Heart left ventricle (tissue), 16 donors: Measurements from ENCODE around the gene GALNT9. TPM values are rescaled to one million over a fixed set of nuclear protein-coding genes. Genes with fewer than 3 reads are reported as not detected.

Experiments
- ATAC-seq, 4 donors: fragments of 200-7000 bp; cut with Tn5 transposase; one replicate each; pipeline ENCODE4 v1.9.1; 2020 to 2022; ENCODE audit warnings: moderate library complexity in 4 of 4, mild to moderate bottlenecking in 3 of 4, moderate number of reproducible peaks in 1 of 4
- DNase-seq, 5 donors: peaks; one replicate each; pipeline ENCODE4 v3.0.0-alpha.2; 2020
- H3K27ac ChIP-seq, 12 donors: fragments of 200-600 bp; sonication (generic) in 4 of 12; one replicate each; pipeline versions ENCODE4 v1.5.0 to v1.8.0; 2016 to 2022; ENCODE audit warnings: mild to moderate bottlenecking in 2 of 12
- H3K27me3 ChIP-seq, 9 donors: fragments of 200-600 bp; sonication (generic) in 2 of 9; one replicate each; pipeline versions ENCODE4 v1.5.1 to v1.8.0; 2016 to 2022; ENCODE audit warnings: mild to moderate bottlenecking in 3 of 9
- H3K36me3 ChIP-seq, 9 donors: fragments of 200-600 bp; sonication (generic) in 2 of 9; one replicate each; pipeline versions ENCODE4 v1.5.0 to v1.8.0; 2018 to 2022; ENCODE audit warnings: mild to moderate bottlenecking in 2 of 9
- H3K4me1 ChIP-seq, 12 donors: fragments of 200-600 bp; sonication (generic) in 4 of 12; one replicate each; pipeline versions ENCODE4 v1.5.0 to v1.8.0; 2016 to 2022; ENCODE audit warnings: mild to moderate bottlenecking in 3 of 12
- H3K4me3 ChIP-seq, 12 donors: fragments of 200-600 bp; sonication (generic) in 4 of 12; one replicate each; pipeline versions ENCODE4 v1.5.0 to v1.8.0; 2017 to 2022; ENCODE audit warnings: mild to moderate bottlenecking in 9 of 12, moderate library complexity in 4 of 12
- H3K9me3 ChIP-seq, 12 donors: fragments of 200-600 bp; sonication (generic) in 4 of 12; one replicate each; pipeline versions ENCODE4 v1.5.0 to v1.8.0; 2016 to 2022; ENCODE audit warnings: mild to moderate bottlenecking in 1 of 12
- POLR2A ChIP-seq, 2 donors: fragments of 450-650 bp; IDR thresholded peaks; one replicate each; pipeline ENCODE4 v1.6.1; 2017; ENCODE audit warnings: antibody characterized with exemption in 2 of 2, mild to moderate bottlenecking in 2 of 2, moderate library complexity in 2 of 2
- WGBS, 4 donors: extraction: QIAGEN DNeasy Blood & Tissue Kit in 2 of 4; methylation state at CpG; one replicate each; pipeline versions ENCODE4 v1.1.5 to v1.1.7; 2013 to 2018; 5-methylcytosine and 5-hydroxymethylcytosine counted together
- intact Hi-C, 10 donors: fragments of 100-400 bp; cut with DNase I; formaldehyde crosslinking; loops; one replicate each; pipeline versions ENCODE4 v1.11.1 to v1.14.2; 2022
- polyA plus RNA-seq, 2 donors: library from polyadenylated mRNA; stranded (reverse); fragments of 200-250 nt; gene quantifications; one replicate each; pipeline ENCODE4 v1.2.3, GENCODE V29; 2013
- total RNA-seq, 9 donors: library from RNA; depleted of rRNA in 2 of 9; stranded (reverse); fragments of >200 nt in 2 of 9; fragmentation: NEBNext Ultra II Directional in 3 of 9; extraction: Animal tissue kit (Norgen Biotek cat#: 25700) in 3 of 9; gene quantifications; one replicate each; pipeline versions ENCODE4 v1.1.0 to v1.2.4, GENCODE V29; 2016 to 2023
- TF ChIP-seq, protein P1 (sequence below), 12 donors: fragments of 200-600 bp; sonication (generic) in 4 of 12; IDR thresholded peaks; one replicate each; pipeline versions ENCODE4 v1.5.0 to v1.8.0; 2018 to 2022; ENCODE audit warnings: antibody characterized with exemption in 12 of 12, mild to moderate bottlenecking in 5 of 12
- donor health status: ischemic (EF 13 %, LVEDD 7.1; RV severe dilation, severe dysfunction).
- donor health status: healthy with polysubstance abuse.
- donor health status: DM: no; HTN: yes; CAD: no.
- donor health status: DM: no; HTN: no; CAD: no.
- donor health status: ischemic (EF 25% LVEDD 6.9; RV normal size, moderate dysfunction).
- donor health status: ischemic (EF 25% LVEDD 5.7; RV mildly dilated, moderate dysfunction).
- donor health status: healthy.
- donor health status: DM: yes; HTN: yes; CAD: no.
- donor health status: ischemic (EF 35%, LVEDD 5.7; RV mildly dilated, moderate dysfunction).
- donor health status: nonischemic (EF 11% LVEDD 7.7; RV severe dilation, severe dysfunction).
- donor health status: DM: yes; HTN: yes; CAD: no.
- donor health status: PGD.
- donor health status: ischemic (EF 29% LVEDD 5.4; RV normal size, mild dysfunction).
- donor health status: nonischemic (EF 23%, LVEDD 6.1; RV moderate dilation, normal function).

The GALNT9 gene
- total and polyA plus RNA-seq, 11 donors: 10.3 TPM; not detected in 10

GRCh38 chr12:132265056-132265800 is 64.2 kb downstream of the GALNT9 start:
- no peak for TF ChIP-seq POLR2A (IDR thresholded peaks at IDR 0.05)
- TF ChIP-seq, protein P1, sequence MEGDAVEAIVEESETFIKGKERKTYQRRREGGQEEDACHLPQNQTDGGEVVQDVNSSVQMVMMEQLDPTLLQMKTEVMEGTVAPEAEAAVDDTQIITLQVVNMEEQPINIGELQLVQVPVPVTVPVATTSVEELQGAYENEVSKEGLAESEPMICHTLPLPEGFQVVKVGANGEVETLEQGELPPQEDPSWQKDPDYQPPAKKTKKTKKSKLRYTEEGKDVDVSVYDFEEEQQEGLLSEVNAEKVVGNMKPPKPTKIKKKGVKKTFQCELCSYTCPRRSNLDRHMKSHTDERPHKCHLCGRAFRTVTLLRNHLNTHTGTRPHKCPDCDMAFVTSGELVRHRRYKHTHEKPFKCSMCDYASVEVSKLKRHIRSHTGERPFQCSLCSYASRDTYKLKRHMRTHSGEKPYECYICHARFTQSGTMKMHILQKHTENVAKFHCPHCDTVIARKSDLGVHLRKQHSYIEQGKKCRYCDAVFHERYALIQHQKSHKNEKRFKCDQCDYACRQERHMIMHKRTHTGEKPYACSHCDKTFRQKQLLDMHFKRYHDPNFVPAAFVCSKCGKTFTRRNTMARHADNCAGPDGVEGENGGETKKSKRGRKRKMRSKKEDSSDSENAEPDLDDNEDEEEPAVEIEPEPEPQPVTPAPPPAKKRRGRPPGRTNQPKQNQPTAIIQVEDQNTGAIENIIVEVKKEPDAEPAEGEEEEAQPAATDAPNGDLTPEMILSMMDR (IDR thresholded peaks at IDR 0.05): no peak
- H3K27ac ChIP-seq: no peak overlapping the region
- H3K4me3 ChIP-seq: no peak overlapping the region
- no peaks in the 10 kb centered on the region for H3K36me3 ChIP-seq
- WGBS, 4 donors: 85 to 90% (median 90%) methylated on average over 22 to 25 of the region's 25 CpGs
- intact Hi-C loops: no loop called here
- H3K4me1 ChIP-seq: no peaks in the 10 kb centered on the region
- ATAC-seq (no peak), DNase-seq (no peak)
- H3K27me3 ChIP-seq: peaks cover 0 to 23% (median 4%) of the 10 kb centered on the region in 9 donors
- no peaks in the 10 kb centered on the region for H3K9me3 ChIP-seq

DNA sequence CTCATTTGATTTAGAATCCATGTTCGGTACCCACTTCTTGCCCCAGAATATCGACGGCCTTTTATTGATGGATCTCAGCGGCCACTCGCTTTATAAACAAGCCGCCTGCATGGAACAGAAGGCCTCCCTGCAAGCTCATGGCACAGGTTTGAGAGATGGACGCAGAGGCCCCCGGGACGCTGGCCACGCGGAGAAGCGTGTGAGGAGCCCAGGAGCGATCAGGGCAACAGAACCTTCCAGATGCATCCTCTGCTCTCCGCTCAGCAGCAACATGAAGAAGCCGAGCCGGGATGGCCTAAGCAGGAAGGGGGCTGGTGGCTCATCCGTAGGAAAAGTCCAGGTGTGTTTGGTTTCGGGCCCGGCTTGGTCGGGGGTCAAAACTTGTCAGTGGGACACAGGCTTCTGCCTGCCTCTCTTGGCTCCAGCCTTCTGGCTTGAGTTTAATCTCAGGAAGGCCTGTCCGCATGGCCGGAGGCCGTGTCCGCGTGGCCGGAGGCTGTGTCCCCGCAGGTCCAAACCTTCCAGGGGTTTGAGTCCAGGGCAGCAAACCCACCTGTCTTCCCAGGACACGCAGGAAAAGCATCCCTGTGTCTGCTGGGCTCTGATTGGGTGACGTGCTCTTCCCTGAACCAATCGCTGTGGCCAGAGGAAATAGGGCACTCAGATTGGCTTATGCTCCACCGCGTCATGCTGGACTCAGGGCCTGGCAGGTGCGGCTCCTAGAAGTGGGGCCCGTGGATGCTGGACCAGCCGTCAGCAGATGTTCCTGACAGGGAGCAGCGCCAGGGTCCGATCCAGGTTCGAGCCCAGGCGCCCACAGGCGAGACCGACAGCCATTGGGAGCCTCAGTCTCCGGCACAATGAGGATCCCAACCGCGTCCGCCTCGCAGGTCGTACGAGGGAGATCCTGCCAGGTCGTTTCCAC is 65.0 kb downstream of the GALNT9 start:
- no peak for TF ChIP-seq POLR2A (IDR thresholded peaks at IDR 0.05)
- TF ChIP-seq, protein P1 (IDR thresholded peaks at IDR 0.05): no peak

GRCh38 chr12:132263451-132264049 is 65.8 kb downstream of the GALNT9 start:
- H3K9me3 ChIP-seq: no peaks in the 10 kb centered on the region
- no peaks in the 10 kb centered on the region for H3K4me1 ChIP-seq
- no peaks in the 10 kb centered on the region for H3K36me3 ChIP-seq
- peaks cover 0 to 19% (median 1%) of the 10 kb centered on the region in 9 donors for H3K27me3 ChIP-seq
- no peak overlapping the region for H3K4me3 ChIP-seq
- intact Hi-C loops: no loop called here
- DNase-seq: no peak
- no peak for ATAC-seq
- 71 to 87% (median 76%) methylated on average over 11 to 19 of the region's 19 CpGs for WGBS, 4 donors
- no peak overlapping the region for H3K27ac ChIP-seq
- no peak for TF ChIP-seq POLR2A (IDR thresholded peaks at IDR 0.05)
- TF ChIP-seq, protein P1 (IDR thresholded peaks at IDR 0.05): no peak

More for the DNA sequence above, 65.0 kb downstream of the GALNT9 start:
- 86 to 90% (median 87%) methylated on average over 36 to 49 of the region's 49 CpGs for WGBS, 4 donors
- Histone ChIP-seq H3K4me3 (no peak overlapping the region), H3K36me3 (no peaks in the 10 kb centered on the region), H3K9me3 (no peaks in the 10 kb centered on the region), H3K4me1 (no peaks in the 10 kb centered on the region), H3K27me3 (peaks cover 0 to 22% (median 4%) of the 10 kb centered on the region in 9 donors), H3K27ac (no peak overlapping the region)
- intact Hi-C loops: no loop called here
- ATAC-seq (no peak), DNase-seq (peak in 1 of 5 donors; percentile 56)

- Histone ChIP-seq H3K4me3 (no peak overlapping the region), H3K9me3 (no peaks in the 10 kb centered on the region), H3K36me3 (no peaks in the 10 kb centered on the region), H3K4me1 (no peaks in the 10 kb centered on the region), H3K27me3 (peaks cover 0 to 19% (median 0%) of the 10 kb centered on the region in 9 donors), H3K27ac (no peak overlapping the region)
- 74 to 80% (median 76%) methylated on average over 8 of the region's 8 CpGs for WGBS, 4 donors
- TF ChIP-seq, protein P1 (IDR thresholded peaks at IDR 0.05): no peak
- no peak for TF ChIP-seq POLR2A (IDR thresholded peaks at IDR 0.05)
- ATAC-seq (no peak), DNase-seq (no peak)
- intact Hi-C loops: no loop called here
Measured at GRCh38 chr12:132263061-132263360, 66.4 kb downstream of the GALNT9 start.
